HepG2 (cell line): Measurements from ENCODE around the gene NFILZ. TPM values are rescaled to one million over a fixed set of nuclear protein-coding genes. Genes with fewer than 3 reads are reported as not detected.

ENCODE experiments used
- ARNT2 ChIP-seq: sonication (generic); formaldehyde crosslinking; IDR thresholded peaks from 2 replicates; pipeline ENCODE4 v1.8.0; 2022; ENCODE audit warnings: mild to moderate bottlenecking, low read depth, missing genetic modification reagents, moderate library complexity
- ATF7-NPFF ChIP-seq: sonication (generic); formaldehyde crosslinking; IDR thresholded peaks from 2 replicates; pipeline ENCODE4 v1.8.1; 2023; ENCODE audit warnings: mild to moderate bottlenecking, low read depth, missing genetic modification reagents, moderate library complexity
- BHLHE40 ChIP-seq: IDR thresholded peaks from 2 replicates; pipeline ENCODE4 v1.6.1; 2011; ENCODE audit warnings: low read length, improper control_type of control experiment
- EZH2 ChIP-seq: conservative IDR thresholded peaks from 2 replicates; pipeline ENCODE4 v1.6.1; 2012; ENCODE audit warnings: mild to moderate bottlenecking, low read depth, low read length, moderate library complexity
- KAT8 ChIP-seq: IDR thresholded peaks from 2 replicates; pipeline ENCODE4 v1.6.1; 2016; ENCODE audit warnings: missing genetic modification reagents, missing compliant biosample characterization
- MYC ChIP-seq: sonication (generic); formaldehyde crosslinking; IDR thresholded peaks from 2 replicates; pipeline ENCODE4 v1.9.0; 2021; ENCODE audit warnings: missing genetic modification reagents, borderline replicate concordance
- NFATC3 ChIP-seq: sonication (generic); formaldehyde crosslinking; IDR thresholded peaks from 2 replicates; pipeline ENCODE4 v1.5.1; 2020; ENCODE audit warnings: mild to moderate bottlenecking, missing genetic modification reagents
- RBFOX2 ChIP-seq: fragments of 200-400 bp; formaldehyde crosslinking; IDR thresholded peaks from 2 replicates; pipeline ENCODE4 v1.6.1; 2017; ENCODE audit warnings: low read depth, mild to moderate bottlenecking, low read length
- RELA ChIP-seq: sonication (generic); formaldehyde crosslinking; IDR thresholded peaks from 2 replicates; pipeline ENCODE4 v1.4.0; 2020; ENCODE audit warnings: missing genetic modification reagents
- SPEN ChIP-seq: sonication (generic); formaldehyde crosslinking; IDR thresholded peaks from 2 replicates; pipeline ENCODE4 v1.5.1; 2020; ENCODE audit warnings: low read depth, mild to moderate bottlenecking, missing genetic modification reagents
- ZMYM4 ChIP-seq: sonication (generic); formaldehyde crosslinking; IDR thresholded peaks from 2 replicates; pipeline ENCODE4 v1.8.1; 2023; ENCODE audit warnings: mild to moderate bottlenecking, missing genetic modification reagents
- ZNF761 ChIP-seq: sonication (generic); formaldehyde crosslinking; conservative IDR thresholded peaks from 2 replicates; pipeline ENCODE4 v1.4.0; 2020; ENCODE audit warnings: mild to moderate bottlenecking, missing genetic modification reagents
- ZNF766 ChIP-seq: sonication (generic); formaldehyde crosslinking; IDR thresholded peaks from 2 replicates; pipeline ENCODE4 v1.5.0; 2020; ENCODE audit warnings: missing genetic modification reagents, borderline replicate concordance
- polyA plus RNA-seq, 8 experiments: library from polyadenylated mRNA; depleted of rRNA in 3 of 8; stranded (reverse) in 7 of 8; unstranded in 1 of 8; fragments of >200 nt; fragmentation: Illumina TruSeq in 4 of 8; extraction: Trizol in 4 of 8; gene quantifications; 2 replicates each; pipeline versions ENCODE4 v1.2.1 to v1.2.3, GENCODE V29; 2011 to 2016; ENCODE audit warnings: low read depth in 4 of 8, missing spikeins in 1 of 8, mixed read lengths in 1 of 8; ENCODE audit not compliant: insufficient read depth in 1 of 8
- total RNA-seq, 5 experiments: library from RNA; depleted of rRNA; stranded (reverse); fragments of >200 nt; fragmentation: Illumina TruSeq; extraction: Trizol; gene quantifications; 2 replicates each; pipeline ENCODE4 v1.2.3, GENCODE V29; 2016; ENCODE audit warnings: low read depth in 1 of 5
- TF ChIP-seq, protein P1 (sequence below): IDR thresholded peaks from 2 replicates; pipeline ENCODE4 v1.6.1; 2018; ENCODE audit warnings: missing genetic modification reagents, mild to moderate bottlenecking, missing compliant biosample characterization
- TF ChIP-seq, protein P2 (sequence below): sonication (generic); formaldehyde crosslinking; IDR thresholded peaks from 2 replicates; pipeline ENCODE4 v1.4.0; 2020; ENCODE audit warnings: mild to moderate bottlenecking, missing genetic modification reagents, borderline replicate concordance
- TF ChIP-seq, protein P3 (sequence below): sonication (generic); formaldehyde crosslinking; conservative IDR thresholded peaks from 2 replicates; pipeline ENCODE4 v1.8.0; 2022; ENCODE audit warnings: missing genetic modification reagents
- TF ChIP-seq, protein P4 (sequence below): sonication (generic); formaldehyde crosslinking; IDR thresholded peaks from 2 replicates; pipeline ENCODE4 v1.5.0; 2020; ENCODE audit warnings: mild to moderate bottlenecking, missing genetic modification reagents

The NFILZ gene
- total and polyA plus RNA-seq, 2 of the 13 experiments (the other 11 are each of a cell fraction or from before 2014, with no cell fraction given), result not detected

DNA sequence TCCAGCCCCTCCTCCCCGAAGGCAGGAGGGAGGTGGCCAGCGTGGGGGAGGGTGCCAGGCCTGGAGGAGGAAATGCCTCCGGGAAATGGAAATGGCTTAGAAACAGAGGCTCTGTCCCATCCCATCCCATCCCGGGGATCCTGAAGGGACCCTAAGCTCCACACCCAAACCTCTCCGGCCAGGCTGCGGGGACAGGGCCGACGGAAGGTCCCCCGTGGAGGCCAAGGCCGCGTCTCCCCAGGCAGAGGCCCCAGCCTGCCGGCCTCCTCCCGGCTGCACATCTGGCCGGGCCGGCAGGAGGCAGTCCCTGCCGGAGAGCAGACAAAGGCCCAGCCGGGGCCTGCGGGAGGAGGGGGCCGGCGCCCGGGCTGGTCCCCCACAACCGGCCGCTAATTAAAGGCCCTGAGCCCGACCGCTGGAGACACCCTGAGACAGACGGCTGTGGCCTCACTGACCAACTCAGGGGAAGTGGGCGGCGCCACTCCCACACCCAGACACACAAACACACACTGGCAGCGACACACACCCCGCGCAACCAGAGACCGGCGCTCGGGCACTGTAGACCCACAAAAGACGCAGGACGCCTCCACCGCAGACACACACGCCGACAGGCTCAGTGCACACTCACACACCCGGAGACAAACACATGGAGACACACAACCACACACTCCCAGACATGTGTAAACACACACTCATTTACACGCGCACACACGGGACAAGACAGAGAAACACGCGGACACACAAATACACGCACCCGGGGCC lies 21.0 kb upstream of the NFILZ start (continued):
- TF ChIP-seq, protein P1, sequence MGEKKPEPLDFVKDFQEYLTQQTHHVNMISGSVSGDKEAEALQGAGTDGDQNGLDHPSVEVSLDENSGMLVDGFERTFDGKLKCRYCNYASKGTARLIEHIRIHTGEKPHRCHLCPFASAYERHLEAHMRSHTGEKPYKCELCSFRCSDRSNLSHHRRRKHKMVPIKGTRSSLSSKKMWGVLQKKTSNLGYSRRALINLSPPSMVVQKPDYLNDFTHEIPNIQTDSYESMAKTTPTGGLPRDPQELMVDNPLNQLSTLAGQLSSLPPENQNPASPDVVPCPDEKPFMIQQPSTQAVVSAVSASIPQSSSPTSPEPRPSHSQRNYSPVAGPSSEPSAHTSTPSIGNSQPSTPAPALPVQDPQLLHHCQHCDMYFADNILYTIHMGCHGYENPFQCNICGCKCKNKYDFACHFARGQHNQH (CRISPR knock-in tag), result peak; percentile 54; the same call in 1 of the 2 replicates
- TF ChIP-seq SPEN (CRISPR knock-in tag), result peak; percentile 47; the same call in 1 of the 2 replicates
- TF ChIP-seq ARNT2 (CRISPR knock-in tag), result 0 out of 2 replicates have a peak, but pooled peaks have one; percentile 39
- peak; percentile 52; the same call in 1 of the 2 replicates for TF ChIP-seq KAT8 (CRISPR knock-in tag)
- peak; percentile 49; the same call in 1 of the 2 replicates for TF ChIP-seq ATF7-NPFF (CRISPR knock-in tag)
- TF ChIP-seq EZH2, result no peak
- TF ChIP-seq RBFOX2, result 0 out of 2 replicates have a peak, but pooled peaks have one; percentile 21
- TF ChIP-seq, protein P2, sequence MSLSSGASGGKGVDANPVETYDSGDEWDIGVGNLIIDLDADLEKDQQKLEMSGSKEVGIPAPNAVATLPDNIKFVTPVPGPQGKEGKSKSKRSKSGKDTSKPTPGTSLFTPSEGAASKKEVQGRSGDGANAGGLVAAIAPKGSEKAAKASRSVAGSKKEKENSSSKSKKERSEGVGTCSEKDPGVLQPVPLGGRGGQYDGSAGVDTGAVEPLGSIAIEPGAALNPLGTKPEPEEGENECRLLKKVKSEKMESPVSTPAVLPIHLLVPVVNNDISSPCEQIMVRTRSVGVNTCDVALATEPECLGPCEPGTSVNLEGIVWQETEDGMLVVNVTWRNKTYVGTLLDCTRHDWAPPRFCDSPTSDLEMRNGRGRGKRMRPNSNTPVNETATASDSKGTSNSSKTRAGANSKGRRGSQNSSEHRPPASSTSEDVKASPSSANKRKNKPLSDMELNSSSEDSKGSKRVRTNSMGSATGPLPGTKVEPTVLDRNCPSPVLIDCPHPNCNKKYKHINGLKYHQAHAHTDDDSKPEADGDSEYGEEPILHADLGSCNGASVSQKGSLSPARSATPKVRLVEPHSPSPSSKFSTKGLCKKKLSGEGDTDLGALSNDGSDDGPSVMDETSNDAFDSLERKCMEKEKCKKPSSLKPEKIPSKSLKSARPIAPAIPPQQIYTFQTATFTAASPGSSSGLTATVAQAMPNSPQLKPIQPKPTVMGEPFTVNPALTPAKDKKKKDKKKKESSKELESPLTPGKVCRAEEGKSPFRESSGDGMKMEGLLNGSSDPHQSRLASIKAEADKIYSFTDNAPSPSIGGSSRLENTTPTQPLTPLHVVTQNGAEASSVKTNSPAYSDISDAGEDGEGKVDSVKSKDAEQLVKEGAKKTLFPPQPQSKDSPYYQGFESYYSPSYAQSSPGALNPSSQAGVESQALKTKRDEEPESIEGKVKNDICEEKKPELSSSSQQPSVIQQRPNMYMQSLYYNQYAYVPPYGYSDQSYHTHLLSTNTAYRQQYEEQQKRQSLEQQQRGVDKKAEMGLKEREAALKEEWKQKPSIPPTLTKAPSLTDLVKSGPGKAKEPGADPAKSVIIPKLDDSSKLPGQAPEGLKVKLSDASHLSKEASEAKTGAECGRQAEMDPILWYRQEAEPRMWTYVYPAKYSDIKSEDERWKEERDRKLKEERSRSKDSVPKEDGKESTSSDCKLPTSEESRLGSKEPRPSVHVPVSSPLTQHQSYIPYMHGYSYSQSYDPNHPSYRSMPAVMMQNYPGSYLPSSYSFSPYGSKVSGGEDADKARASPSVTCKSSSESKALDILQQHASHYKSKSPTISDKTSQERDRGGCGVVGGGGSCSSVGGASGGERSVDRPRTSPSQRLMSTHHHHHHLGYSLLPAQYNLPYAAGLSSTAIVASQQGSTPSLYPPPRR, result peak; percentile 42
- TF ChIP-seq BHLHE40, result no peak
- TF ChIP-seq, protein P3, sequence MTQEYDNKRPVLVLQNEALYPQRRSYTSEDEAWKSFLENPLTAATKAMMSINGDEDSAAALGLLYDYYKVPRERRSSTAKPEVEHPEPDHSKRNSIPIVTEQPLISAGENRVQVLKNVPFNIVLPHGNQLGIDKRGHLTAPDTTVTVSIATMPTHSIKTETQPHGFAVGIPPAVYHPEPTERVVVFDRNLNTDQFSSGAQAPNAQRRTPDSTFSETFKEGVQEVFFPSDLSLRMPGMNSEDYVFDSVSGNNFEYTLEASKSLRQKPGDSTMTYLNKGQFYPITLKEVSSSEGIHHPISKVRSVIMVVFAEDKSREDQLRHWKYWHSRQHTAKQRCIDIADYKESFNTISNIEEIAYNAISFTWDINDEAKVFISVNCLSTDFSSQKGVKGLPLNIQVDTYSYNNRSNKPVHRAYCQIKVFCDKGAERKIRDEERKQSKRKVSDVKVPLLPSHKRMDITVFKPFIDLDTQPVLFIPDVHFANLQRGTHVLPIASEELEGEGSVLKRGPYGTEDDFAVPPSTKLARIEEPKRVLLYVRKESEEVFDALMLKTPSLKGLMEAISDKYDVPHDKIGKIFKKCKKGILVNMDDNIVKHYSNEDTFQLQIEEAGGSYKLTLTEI (CRISPR knock-in tag), result no peak
- TF ChIP-seq MYC, result peak; percentile 11; the same call in 1 of the 2 replicates
- TF ChIP-seq NFATC3 (CRISPR knock-in tag), result no peak
- TF ChIP-seq ZNF766 (CRISPR knock-in tag), result no peak
- peak; percentile 43; the same call in 1 of the 2 replicates for TF ChIP-seq ZMYM4 (CRISPR knock-in tag)
- TF ChIP-seq RELA (CRISPR knock-in tag), result no peak
- TF ChIP-seq, protein P4, sequence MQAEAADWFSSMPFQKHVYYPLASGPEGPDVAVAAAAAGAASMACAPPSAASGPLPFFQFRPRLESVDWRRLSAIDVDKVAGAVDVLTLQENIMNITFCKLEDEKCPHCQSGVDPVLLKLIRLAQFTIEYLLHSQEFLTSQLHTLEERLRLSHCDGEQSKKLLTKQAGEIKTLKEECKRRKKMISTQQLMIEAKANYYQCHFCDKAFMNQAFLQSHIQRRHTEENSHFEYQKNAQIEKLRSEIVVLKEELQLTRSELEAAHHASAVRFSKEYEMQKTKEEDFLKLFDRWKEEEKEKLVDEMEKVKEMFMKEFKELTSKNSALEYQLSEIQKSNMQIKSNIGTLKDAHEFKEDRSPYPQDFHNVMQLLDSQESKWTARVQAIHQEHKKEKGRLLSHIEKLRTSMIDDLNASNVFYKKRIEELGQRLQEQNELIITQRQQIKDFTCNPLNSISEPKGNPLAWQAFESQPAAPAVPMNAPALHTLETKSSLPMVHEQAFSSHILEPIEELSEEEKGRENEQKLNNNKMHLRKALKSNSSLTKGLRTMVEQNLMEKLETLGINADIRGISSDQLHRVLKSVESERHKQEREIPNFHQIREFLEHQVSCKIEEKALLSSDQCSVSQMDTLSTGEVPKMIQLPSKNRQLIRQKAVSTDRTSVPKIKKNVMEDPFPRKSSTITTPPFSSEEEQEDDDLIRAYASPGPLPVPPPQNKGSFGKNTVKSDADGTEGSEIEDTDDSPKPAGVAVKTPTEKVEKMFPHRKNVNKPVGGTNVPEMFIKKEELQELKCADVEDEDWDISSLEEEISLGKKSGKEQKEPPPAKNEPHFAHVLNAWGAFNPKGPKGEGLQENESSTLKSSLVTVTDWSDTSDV, result peak; percentile 61; the same call in 1 of the 2 replicates
- TF ChIP-seq ZNF761 (CRISPR knock-in tag), result no peak
